Neural cell (in vitro differentiated cells): ENCODE results near the gene CDK9. TPM values are rescaled to one million over a fixed set of nuclear protein-coding genes. Genes with fewer than 3 reads are reported as not detected.

Experiments used
- H2AFZ ChIP-seq: fragments of 200-600, 300-800 bp; sonication (generic), shearing (Covaris generic); 2 replicates; pipeline ENCODE4 v1.6.0; 2014; ENCODE audit warnings: low read depth, mild to moderate bottlenecking, antibody characterized with exemption, low read length, moderate library complexity
- H3F3A ChIP-seq: fragments of 200-600 bp; shearing (Covaris generic); 2 replicates; pipeline ENCODE4 v1.6.1; 2016; ENCODE audit warnings: mild to moderate bottlenecking, moderate library complexity, mixed read lengths, antibody characterized with exemption, low read length; ENCODE audit not compliant: insufficient read depth, poor library complexity, severe bottlenecking
- H3K27ac ChIP-seq: fragments of 200-600, 300-800 bp; sonication (generic), shearing (Covaris generic); 2 replicates; pipeline ENCODE4 v1.5.1; 2014; ENCODE audit warnings: mild to moderate bottlenecking, low read length, moderate library complexity
- H3K27me3 ChIP-seq: fragments of 300-800, 200-600 bp; sonication (generic), shearing (Covaris generic); 2 replicates; pipeline ENCODE4 v1.6.0; 2014; ENCODE audit warnings: mild to moderate bottlenecking, low read depth, low read length, moderate library complexity; ENCODE audit not compliant: insufficient read depth
- H3K36me3 ChIP-seq: fragments of 300-800, 200-600 bp; sonication (generic), shearing (Covaris generic); 2 replicates; pipeline ENCODE4 v1.5.1; 2014; ENCODE audit warnings: mild to moderate bottlenecking, antibody characterized with exemption, low read length, moderate library complexity; ENCODE audit not compliant: insufficient read depth
- H3K4me2 ChIP-seq: fragments of 300-800, 200-600 bp; sonication (generic), shearing (Covaris generic); 2 replicates; pipeline ENCODE4 v1.6.0; 2014; ENCODE audit warnings: mild to moderate bottlenecking, low read length
- H3K4me3 ChIP-seq: fragments of 300-800, 200-600 bp; sonication (generic), shearing (Covaris generic); 2 replicates; pipeline ENCODE4 v1.5.1; 2014; ENCODE audit warnings: mild to moderate bottlenecking, low read length, moderate library complexity
- H3K79me2 ChIP-seq: fragments of 200-600 bp; shearing (Covaris generic); replicated peaks from 2 replicates; pipeline ENCODE4 v1.6.0; 2014; ENCODE audit warnings: mild to moderate bottlenecking, low read length, moderate library complexity; ENCODE audit not compliant: insufficient read depth
- H3K9ac ChIP-seq: fragments of 300-800, 200-600 bp; sonication (generic), shearing (Covaris generic); 2 replicates; pipeline ENCODE4 v1.6.1; 2016; ENCODE audit warnings: mild to moderate bottlenecking, low read length, mixed read lengths
- H3K9me2 ChIP-seq: fragments of 200-600 bp; shearing (Covaris generic); 2 replicates; pipeline ENCODE4 v1.6.1; 2016; ENCODE audit warnings: mild to moderate bottlenecking, low read length, mixed read lengths; ENCODE audit not compliant: insufficient read depth
- H3K9me3 ChIP-seq: fragments of 200-600, 300-800 bp; sonication (generic), shearing (Covaris generic); 2 replicates; pipeline ENCODE4 v1.6.1; 2016; ENCODE audit warnings: mild to moderate bottlenecking, mixed run types, low read length, moderate library complexity, mixed read lengths
- H4K20me1 ChIP-seq: fragments of 200-600 bp; shearing (Covaris generic); 2 replicates; pipeline ENCODE4 v1.6.1; 2016; ENCODE audit warnings: mild to moderate bottlenecking, mixed run types; ENCODE audit not compliant: insufficient read depth
- CTCF ChIP-seq: fragments of 450-650 bp; IDR thresholded peaks from 2 replicates; pipeline ENCODE4 v1.5.1; 2014; ENCODE audit warnings: antibody characterized with exemption, mild to moderate bottlenecking, moderate library complexity; ENCODE audit not compliant: poor library complexity, severe bottlenecking
- EP300 ChIP-seq: fragments of 450-650 bp; conservative IDR thresholded peaks from 2 replicates; pipeline ENCODE4 v1.6.1; 2014; ENCODE audit warnings: antibody characterized with exemption, mild to moderate bottlenecking, moderate library complexity; ENCODE audit not compliant: poor library complexity, severe bottlenecking
- EZH2 ChIP-seq: fragments of 200-600, 300-800 bp; shearing (Covaris generic), sonication (generic); IDR thresholded peaks from 2 replicates; pipeline ENCODE4 v1.6.1; 2014; ENCODE audit warnings: antibody characterized with exemption, low read length, borderline replicate concordance, mild to moderate bottlenecking; ENCODE audit not compliant: insufficient read depth, poor library complexity, severe bottlenecking
- MXI1 ChIP-seq: fragments of 450-650 bp; conservative IDR thresholded peaks from 2 replicates; pipeline ENCODE4 v1.6.1; 2014; ENCODE audit warnings: antibody characterized with exemption, mild to moderate bottlenecking; ENCODE audit not compliant: poor library complexity, severe bottlenecking
- POLR2AphosphoS5 ChIP-seq: IDR thresholded peaks from 2 replicates; pipeline ENCODE4 v1.6.1; 2012
- RAD21 ChIP-seq: fragments of 450-650 bp; conservative IDR thresholded peaks from 2 replicates; pipeline ENCODE4 v1.6.1; 2014; ENCODE audit warnings: antibody characterized with exemption, mild to moderate bottlenecking, moderate library complexity
- REST ChIP-seq: IDR thresholded peaks from 2 replicates; pipeline ENCODE4 v1.6.1; 2012; ENCODE audit warnings: borderline replicate concordance
- SMC3 ChIP-seq: fragments of 450-650 bp; conservative IDR thresholded peaks from 2 replicates; pipeline ENCODE4 v1.6.1; 2014; ENCODE audit warnings: antibody characterized with exemption, mild to moderate bottlenecking, moderate library complexity; ENCODE audit not compliant: poor library complexity
- TAF1 ChIP-seq: IDR thresholded peaks from 2 replicates; pipeline ENCODE4 v1.6.1; 2012; ENCODE audit warnings: low read depth
- polyA minus RNA-seq: library from RNA; depleted of rRNA, polyadenylated mRNA; stranded (reverse); fragments of >200 nt; gene quantifications from 2 replicates; pipeline ENCODE4 v1.2.3, GENCODE V29; 2014
- polyA plus RNA-seq: library from polyadenylated mRNA; depleted of rRNA; stranded (reverse); fragments of >200 nt; gene quantifications from 2 replicates; pipeline ENCODE4 v1.2.3, GENCODE V29; 2014

CDK9 gene
- polyA plus RNA-seq (195 and 253 TPM in 2 replicates), polyA minus RNA-seq (67.1 and 102 TPM in 2 replicates)

DNA sequence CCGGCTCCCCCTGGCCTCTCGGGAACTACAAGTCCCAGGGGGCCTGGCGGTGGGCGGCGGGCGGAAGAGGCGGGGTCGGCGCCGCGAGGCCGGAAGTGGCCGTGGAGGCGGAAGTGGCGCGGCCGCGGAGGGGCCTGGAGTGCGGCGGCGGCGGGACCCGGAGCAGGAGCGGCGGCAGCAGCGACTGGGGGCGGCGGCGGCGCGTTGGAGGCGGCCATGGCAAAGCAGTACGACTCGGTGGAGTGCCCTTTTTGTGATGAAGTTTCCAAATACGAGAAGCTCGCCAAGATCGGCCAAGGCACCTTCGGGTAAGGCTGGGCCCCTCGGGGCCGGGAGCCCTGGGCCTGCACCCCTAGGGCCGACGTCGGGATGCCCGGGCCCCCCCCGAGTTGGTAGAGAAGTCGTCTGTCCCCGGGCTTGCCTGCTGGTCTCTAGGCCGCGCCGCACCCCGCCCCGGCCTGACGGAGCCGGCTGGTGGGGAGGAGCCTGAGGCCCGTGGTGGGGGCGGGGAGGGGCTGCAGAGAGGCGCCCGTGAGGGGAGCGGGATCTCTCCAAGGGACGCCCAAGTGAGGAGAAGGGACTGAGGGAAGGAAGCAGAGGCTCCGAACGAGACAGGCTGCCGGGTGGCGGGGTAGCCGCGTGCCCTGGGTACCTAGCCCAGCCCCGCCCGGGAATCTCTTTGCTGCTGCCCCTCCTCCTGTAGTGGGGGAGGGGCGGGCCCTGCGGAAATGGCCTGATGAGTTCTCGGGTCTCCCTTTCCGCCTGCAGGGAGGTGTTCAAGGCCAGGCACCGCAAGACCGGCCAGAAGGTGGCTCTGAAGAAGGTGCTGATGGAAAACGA, at the start of gene CDK9:
Gene CDK9, plus strand, starts transcription at position 102 of the 840 bp plus-strand sequence. Its CDS starts 115 bp downstream, at position 217.
- Histone ChIP-seq H3K4me2 (peak within 1 kb of the TSS; percentile 54), H3K4me3 (peak within 1 kb of the TSS; percentile 96), H3K9me2 (no peaks in the 10 kb centered on the region), H3K79me2 (peaks cover 11% of the 10 kb centered on the region), H3K27me3 (no peaks in the 10 kb centered on the region), H3K27ac (peak within 1 kb of the TSS; percentile 86), H3F3A (no peaks in the 10 kb centered on the region), H3K9ac (peak within 1 kb of the TSS; percentile 89), H3K9me3 (no peaks in the 10 kb centered on the region), H3K36me3 (peaks cover 7% of the 10 kb centered on the region), H2AFZ (peak within 1 kb of the TSS; percentile 33), H4K20me1 (peaks cover 3% of the 10 kb centered on the region)
- TF ChIP-seq REST: no peak
- peak; percentile 69 for TF ChIP-seq MXI1
- no peak for TF ChIP-seq CTCF
- TF ChIP-seq POLR2AphosphoS5: peak; percentile 80
- TF ChIP-seq EP300: peak; percentile 15
- no peak for TF ChIP-seq RAD21

DNA sequence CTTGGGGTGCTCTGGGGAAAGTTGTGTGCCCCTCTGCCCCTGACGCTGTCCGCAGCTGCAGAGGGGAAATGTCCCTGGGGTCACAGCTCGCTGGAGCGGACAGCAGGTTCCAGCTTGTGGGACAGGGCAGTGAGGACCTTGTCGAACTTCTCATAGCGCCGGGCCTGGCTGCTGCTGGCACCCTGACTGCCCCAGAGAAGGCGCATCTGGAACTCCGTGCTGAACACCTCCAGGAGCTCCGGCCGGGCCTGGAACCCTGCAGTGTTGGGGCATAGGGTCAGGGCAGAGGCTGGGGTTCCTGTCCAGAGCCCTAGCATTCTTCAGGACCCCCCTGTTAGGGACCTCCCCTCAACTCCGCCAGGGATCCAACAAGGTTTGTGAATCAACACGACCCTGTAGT, 47.2 kb upstream of the CDK9 start:
- H3K4me2 ChIP-seq: no peak overlapping the region
- no peaks in the 10 kb centered on the region for H4K20me1 ChIP-seq
- no peaks in the 10 kb centered on the region for H3K9me3 ChIP-seq
- no peaks in the 10 kb centered on the region for H3K36me3 ChIP-seq
- H3K27me3 ChIP-seq: no peaks in the 10 kb centered on the region
- TF ChIP-seq POLR2AphosphoS5 (no peak), MXI1 (no peak), REST (no peak), CTCF (no peak), EZH2 (no peak), EP300 (no peak), TAF1 (no peak), SMC3 (no peak), RAD21 (no peak)
- H3F3A ChIP-seq: no peaks in the 10 kb centered on the region
- peaks cover 3% of the 10 kb centered on the region for H3K79me2 ChIP-seq
- no peak overlapping the region for H3K27ac ChIP-seq
- H3K4me3 ChIP-seq: no peak overlapping the region
- no peak overlapping the region for H3K9ac ChIP-seq
- no peak overlapping the region for H2AFZ ChIP-seq
- no peaks in the 10 kb centered on the region for H3K9me2 ChIP-seq
